Measurements from ENCODE around the gene SESTD1. TPM values are rescaled to one million over a fixed set of nuclear protein-coding genes. Genes with fewer than 3 reads are reported as not detected.
A peak's percentile ranks its signal among the peaks of the same experiment; 100 is the strongest.

Gene SESTD1
- total RNA-seq, 2 donors from 2014 or later = 35.3 to 62.2 TPM

- H3K9me3 ChIP-seq = no peaks in the 10 kb centered on the region
- no peak overlapping the region for H3K27ac ChIP-seq
- H3K4me3 ChIP-seq = no peak overlapping the region
- DNase-seq (ENCODE audit: low spot score) (no peak), ATAC-seq (ENCODE audit: insufficient number of reproducible peaks, low FRiP score, low read depth) (no peak)
- peaks cover 3% of the 10 kb centered on the region for H3K36me3 ChIP-seq
- no peak for TF ChIP-seq CTCF (IDR thresholded peaks at IDR 0.05)
- no peaks in the 10 kb centered on the region for H3K27me3 ChIP-seq (replicated peaks; ENCODE audit: insufficient read depth)
- peaks cover 22 to 37% of the 10 kb centered on the region in 2 donors for H3K4me1 ChIP-seq (ENCODE audit: control insufficient read depth in 1 of 2, low read depth in 2 of 2)
Measured at GRCh38 chr2:179233083-179233490, 31.5 kb downstream of the SESTD1 start.

DNA sequence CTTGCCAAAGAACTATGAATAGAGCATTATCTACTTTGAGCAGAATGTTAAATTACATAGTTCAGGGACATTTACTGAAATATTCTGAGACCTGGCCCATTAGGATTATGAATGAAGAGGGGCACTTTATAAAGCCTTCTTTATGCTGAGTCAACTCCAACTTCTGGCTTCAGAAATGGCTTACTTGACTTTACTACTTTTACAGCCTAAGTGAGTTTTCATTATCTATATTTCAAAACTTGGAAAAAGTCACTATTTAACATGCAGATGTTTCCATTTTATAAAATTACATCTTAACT is 37.7 kb downstream of the SESTD1 start:
- Histone ChIP-seq H3K36me3 (no peaks in the 10 kb centered on the region), H3K4me3 (no peak overlapping the region), H3K27ac (no peak overlapping the region), H3K27me3 (replicated peaks; ENCODE audit: insufficient read depth) (no peaks in the 10 kb centered on the region), H3K9me3 (no peaks in the 10 kb centered on the region), H3K4me1 (ENCODE audit: control insufficient read depth in 1 of 2, low read depth in 2 of 2) (peaks cover 28 to 52% of the 10 kb centered on the region in 2 donors)
- no peak for DNase-seq (ENCODE audit: low spot score)
- TF ChIP-seq CTCF (IDR thresholded peaks at IDR 0.05) = no peak
- ATAC-seq (ENCODE audit: insufficient number of reproducible peaks, low FRiP score, low read depth) = no peak

GRCh38 chr2:179226203-179226960 is 38.2 kb downstream of the SESTD1 start:
- no peak for TF ChIP-seq CTCF (IDR thresholded peaks at IDR 0.05)
- Histone ChIP-seq H3K27ac (no peak overlapping the region), H3K27me3 (replicated peaks; ENCODE audit: insufficient read depth) (no peaks in the 10 kb centered on the region), H3K4me1 (ENCODE audit: control insufficient read depth in 1 of 2, low read depth in 2 of 2) (peaks cover 28 to 55% of the 10 kb centered on the region in 2 donors), H3K9me3 (no peaks in the 10 kb centered on the region), H3K4me3 (no peak overlapping the region), H3K36me3 (no peaks in the 10 kb centered on the region)
- DNase-seq (ENCODE audit: low spot score) (no peak), ATAC-seq (ENCODE audit: insufficient number of reproducible peaks, low FRiP score, low read depth) (no peak)

DNA sequence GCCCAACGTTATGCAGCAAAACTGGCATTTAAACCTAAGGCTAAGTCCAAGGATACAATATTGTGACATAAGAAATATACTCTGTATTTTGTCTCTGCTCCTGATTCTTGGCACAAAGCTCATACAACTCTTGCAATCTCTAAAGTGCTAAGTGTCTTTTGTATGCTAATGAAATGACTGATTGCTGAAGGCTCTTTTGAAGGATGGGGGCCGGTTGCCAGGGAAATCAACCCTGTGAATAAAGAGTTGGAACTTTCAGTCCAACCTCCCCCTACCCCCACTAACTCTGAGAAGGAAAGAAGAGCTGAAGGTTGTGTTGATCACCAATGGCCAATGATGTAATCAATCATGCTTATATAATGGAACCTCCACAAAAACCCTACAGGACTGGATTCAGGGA is 40.3 kb downstream of the SESTD1 start:
- Histone ChIP-seq H3K27me3 (replicated peaks; ENCODE audit: insufficient read depth) (no peaks in the 10 kb centered on the region), H3K4me1 (ENCODE audit: control insufficient read depth in 1 of 2, low read depth in 2 of 2) (peaks cover 22 to 48% of the 10 kb centered on the region in 2 donors), H3K27ac (no peak overlapping the region), H3K4me3 (no peak overlapping the region), H3K9me3 (no peaks in the 10 kb centered on the region), H3K36me3 (no peaks in the 10 kb centered on the region)
- no peak for TF ChIP-seq CTCF (IDR thresholded peaks at IDR 0.05)
- ATAC-seq (ENCODE audit: insufficient number of reproducible peaks, low FRiP score, low read depth) (no peak), DNase-seq (ENCODE audit: low spot score) (no peak)

DNA sequence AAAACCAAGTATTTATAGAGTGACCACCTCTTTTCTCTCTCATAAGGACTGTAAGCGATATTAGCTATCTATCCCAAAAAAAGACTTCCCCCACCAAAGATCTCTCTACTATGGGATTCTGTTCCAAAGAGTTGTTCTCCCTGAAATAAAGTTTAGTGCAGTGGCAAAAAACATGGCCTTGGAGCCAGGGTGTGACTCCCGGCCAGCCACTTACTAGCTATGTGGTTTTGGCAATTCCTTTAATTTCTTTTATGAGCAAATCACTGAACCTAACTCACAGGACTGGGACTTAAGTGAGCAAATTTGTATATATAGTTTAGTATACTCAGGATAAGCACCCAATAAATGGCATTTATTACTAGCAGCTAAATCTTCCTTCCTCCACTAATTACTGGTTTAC is 42.6 kb downstream of the SESTD1 start:
- no peak overlapping the region for H3K4me3 ChIP-seq
- no peaks in the 10 kb centered on the region for H3K27me3 ChIP-seq (replicated peaks; ENCODE audit: insufficient read depth)
- no peak for TF ChIP-seq CTCF (IDR thresholded peaks at IDR 0.05)
- H3K4me1 ChIP-seq (ENCODE audit: control insufficient read depth in 1 of 2, low read depth in 2 of 2) = peaks cover 26 to 39% of the 10 kb centered on the region in 2 donors
- no peaks in the 10 kb centered on the region for H3K9me3 ChIP-seq
- DNase-seq (ENCODE audit: low spot score) (no peak), ATAC-seq (ENCODE audit: insufficient number of reproducible peaks, low FRiP score, low read depth) (no peak)
- peak overlapping the region in 1 of 2 donors; percentile 9 for H3K27ac ChIP-seq
- no peaks in the 10 kb centered on the region for H3K36me3 ChIP-seq
